ENCODE results near the gene UCP2.
"Not testable (repeated sequence)": the region's sequence is repeated elsewhere in the genome, so short reads cannot be mapped to it uniquely, and the experiment has no call there.

Gene UCP2

DNA sequence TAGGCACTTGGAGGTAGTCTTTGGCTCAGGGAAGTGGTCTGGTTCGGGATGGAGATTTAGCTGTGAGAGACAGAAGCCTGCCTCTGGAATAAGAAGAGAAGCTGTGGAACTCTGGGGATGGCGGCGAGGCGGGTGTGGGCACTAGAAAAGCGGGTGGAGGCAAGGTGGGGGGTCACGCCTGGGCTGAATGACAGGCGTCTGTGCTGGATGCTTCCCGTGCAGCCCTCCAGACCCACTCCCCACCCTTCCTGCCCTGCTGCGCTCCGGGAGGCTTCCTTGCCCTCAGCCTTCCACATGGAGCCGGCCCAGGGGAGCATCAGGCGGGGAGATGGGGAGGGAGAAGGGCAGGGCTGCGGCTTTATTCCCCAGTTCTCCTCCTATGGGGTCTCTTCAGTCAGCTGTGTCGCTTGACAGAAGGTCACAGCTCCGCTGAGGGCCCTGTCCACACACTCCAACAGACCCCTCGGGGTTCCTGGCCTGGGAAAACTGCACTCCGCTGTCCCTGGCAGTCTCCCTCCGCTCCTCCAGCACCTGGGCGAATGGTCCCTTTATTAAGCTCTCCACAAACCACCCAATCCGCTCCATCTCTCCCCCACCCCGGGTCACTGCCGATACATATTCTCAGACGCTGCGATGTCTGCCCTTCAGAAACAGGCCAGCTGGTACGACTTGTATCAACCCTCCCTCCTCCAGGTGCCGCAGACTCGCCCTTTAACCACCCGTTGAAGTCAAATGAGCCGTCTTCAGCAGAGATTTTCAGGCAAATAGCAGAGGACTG is 25.6 kb downstream of the UCP2 start:
- H3K4me1 Mint-ChIP-seq (ENCODE audit: low read depth): peaks cover 6% of the 10 kb centered on the region
- H3K27me3 Mint-ChIP-seq: peaks cover 24% of the 10 kb centered on the region
- DNase-seq: peak; percentile 27
- no peaks in the 10 kb centered on the region for H3K9me3 Mint-ChIP-seq
- no peak overlapping the region for H3K27ac Mint-ChIP-seq
- H3K4me3 Mint-ChIP-seq: peak overlapping the region; percentile 50
- no peaks in the 10 kb centered on the region for H3K36me3 Mint-ChIP-seq (ENCODE audit: low read depth)

- no peak for DNase-seq
- H3K9me3 Mint-ChIP-seq: no peaks in the 10 kb centered on the region
- no peak overlapping the region for H3K27ac Mint-ChIP-seq
- peaks cover 9% of the 10 kb centered on the region for H3K27me3 Mint-ChIP-seq
- H3K4me1 Mint-ChIP-seq (ENCODE audit: low read depth): no peaks in the 10 kb centered on the region
- H3K4me3 Mint-ChIP-seq: no peak overlapping the region
- H3K36me3 Mint-ChIP-seq (ENCODE audit: low read depth): no peaks in the 10 kb centered on the region
These were observed 30.8 kb downstream of the UCP2 start for GRCh38 chr11:73951797-73952196.

- Mint-ChIP-seq H3K27me3 (peaks cover 4% of the 10 kb centered on the region), H3K36me3 (ENCODE audit: low read depth) (no peaks in the 10 kb centered on the region), H3K9me3 (no peaks in the 10 kb centered on the region), H3K27ac (no peak within 1 kb of the TSS), H3K4me3 (no peak within 1 kb of the TSS), H3K4me1 (ENCODE audit: low read depth) (no peaks in the 10 kb centered on the region)
- no peak for DNase-seq
These were observed 31.6 kb downstream of the UCP2 start, which contains the start of gene DNAJB13 for GRCh38 chr11:73950869-73951710. Gene DNAJB13, plus strand, starts transcription at chr11:73951026. Its CDS starts 44 bp downstream, at chr11:73951070.

- H3K4me1 Mint-ChIP-seq (ENCODE audit: low read depth): no peaks in the 10 kb centered on the region
- no peak overlapping the region for H3K27ac Mint-ChIP-seq
- H3K36me3 Mint-ChIP-seq (ENCODE audit: low read depth): no peaks in the 10 kb centered on the region
- H3K9me3 Mint-ChIP-seq: no peaks in the 10 kb centered on the region
- DNase-seq: no peak
- H3K27me3 Mint-ChIP-seq: no peaks in the 10 kb centered on the region
- H3K4me3 Mint-ChIP-seq: no peak overlapping the region
These were observed 32.7 kb downstream of the UCP2 start for GRCh38 chr11:73949912-73950311.

DNA sequence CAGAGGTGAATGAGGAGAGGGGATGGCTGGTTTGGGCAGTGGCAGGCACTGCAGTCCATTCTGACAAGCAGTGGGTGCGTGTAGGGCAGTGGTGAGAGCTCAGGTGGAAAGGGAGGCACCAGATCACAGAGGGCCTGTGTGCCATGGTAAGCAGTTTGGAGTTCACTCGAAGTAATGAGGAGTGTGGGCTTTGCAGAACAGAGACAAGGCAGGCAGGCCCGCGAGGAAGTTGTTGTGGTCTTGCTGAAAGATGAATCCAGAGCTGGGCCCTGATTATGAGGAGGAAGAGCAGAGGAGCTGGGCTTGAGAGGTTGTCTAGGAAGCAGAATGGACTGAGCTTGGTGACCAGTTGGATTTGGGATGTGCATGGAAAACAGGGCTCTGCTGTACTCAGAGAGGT is 33.4 kb downstream of the UCP2 start:
- Mint-ChIP-seq H3K36me3 (ENCODE audit: low read depth) (no peaks in the 10 kb centered on the region), H3K9me3 (no peaks in the 10 kb centered on the region), H3K4me3 (no peak overlapping the region), H3K27ac (no peak overlapping the region), H3K27me3 (no peaks in the 10 kb centered on the region), H3K4me1 (ENCODE audit: low read depth) (no peaks in the 10 kb centered on the region)
- no peak for DNase-seq

- Mint-ChIP-seq H3K27me3 (no peaks in the 10 kb centered on the region), H3K4me3 (no peak overlapping the region), H3K27ac (no peak overlapping the region), H3K36me3 (ENCODE audit: low read depth) (no peaks in the 10 kb centered on the region), H3K9me3 (no peaks in the 10 kb centered on the region), H3K4me1 (ENCODE audit: low read depth) (no peaks in the 10 kb centered on the region)
- DNase-seq: no peak
These were observed 35.7 kb downstream of the UCP2 start for GRCh38 chr11:73946798-73947458.

DNA sequence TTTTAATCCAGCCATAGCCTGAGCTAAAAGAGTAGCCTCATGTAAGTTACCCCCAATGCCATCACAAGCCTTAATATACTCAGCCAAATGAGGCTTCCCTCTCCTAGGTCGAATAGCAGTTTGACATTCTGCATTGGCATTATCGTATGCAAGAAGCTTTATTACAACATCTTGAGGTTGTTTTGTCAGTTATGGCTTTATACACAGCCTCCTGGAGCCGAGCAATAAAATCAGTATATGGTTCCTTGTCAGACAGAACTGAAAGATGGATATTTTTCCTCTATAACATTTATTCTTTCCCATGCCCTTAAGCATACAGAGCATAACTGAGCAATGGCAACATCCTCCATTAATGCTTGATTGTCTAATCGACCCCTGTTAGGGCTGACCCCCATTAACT is 37.2 kb downstream of the UCP2 start:
- Mint-ChIP-seq H3K36me3 (ENCODE audit: low read depth) (peaks cover 11% of the 10 kb centered on the region), H3K9me3 (no peaks in the 10 kb centered on the region), H3K4me3 (no peak overlapping the region), H3K4me1 (ENCODE audit: low read depth) (no peaks in the 10 kb centered on the region), H3K27ac (no peak overlapping the region), H3K27me3 (no peaks in the 10 kb centered on the region)
- DNase-seq: no peak

- H3K4me3 Mint-ChIP-seq: no peak overlapping the region
- no peak for DNase-seq
These were observed 37.7 kb downstream of the UCP2 start for GRCh38 chr11:73944901-73945300.

DNA sequence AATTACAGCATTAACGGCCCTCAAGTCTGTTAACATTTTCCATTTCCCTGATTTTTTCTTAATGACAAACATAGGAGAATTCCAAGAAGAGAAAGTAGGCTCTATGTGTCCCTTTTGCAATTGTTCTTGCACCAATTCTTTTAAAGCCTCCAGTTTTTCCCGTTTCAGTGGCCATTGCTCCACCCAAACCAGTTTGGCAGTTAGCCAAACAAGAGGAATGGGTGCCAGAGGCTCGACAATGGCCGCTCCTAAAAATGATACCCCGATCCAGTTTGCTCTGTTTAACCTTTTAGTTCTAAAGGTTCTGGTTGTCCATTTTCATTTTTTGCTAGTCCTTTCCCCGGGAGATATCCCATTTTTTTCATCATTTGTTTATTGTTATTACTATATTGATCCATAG is 38.6 kb downstream of the UCP2 start:
- DNase-seq: no peak
- Mint-ChIP-seq H3K9me3 (no peaks in the 10 kb centered on the region), H3K27me3 (no peaks in the 10 kb centered on the region), H3K4me3 (no peak overlapping the region), H3K36me3 (ENCODE audit: low read depth) (peaks cover 14% of the 10 kb centered on the region), H3K4me1 (ENCODE audit: low read depth) (no peaks in the 10 kb centered on the region), H3K27ac (no peak overlapping the region)

More at GRCh38 chr11:73944901-73945300, 37.7 kb downstream of the UCP2 start:
- Mint-ChIP-seq H3K27ac (no peak overlapping the region), H3K4me1 (ENCODE audit: low read depth) (no peaks in the 10 kb centered on the region), H3K27me3 (no peaks in the 10 kb centered on the region), H3K9me3 (no peaks in the 10 kb centered on the region), H3K36me3 (ENCODE audit: low read depth) (peaks cover 14% of the 10 kb centered on the region)

DNA sequence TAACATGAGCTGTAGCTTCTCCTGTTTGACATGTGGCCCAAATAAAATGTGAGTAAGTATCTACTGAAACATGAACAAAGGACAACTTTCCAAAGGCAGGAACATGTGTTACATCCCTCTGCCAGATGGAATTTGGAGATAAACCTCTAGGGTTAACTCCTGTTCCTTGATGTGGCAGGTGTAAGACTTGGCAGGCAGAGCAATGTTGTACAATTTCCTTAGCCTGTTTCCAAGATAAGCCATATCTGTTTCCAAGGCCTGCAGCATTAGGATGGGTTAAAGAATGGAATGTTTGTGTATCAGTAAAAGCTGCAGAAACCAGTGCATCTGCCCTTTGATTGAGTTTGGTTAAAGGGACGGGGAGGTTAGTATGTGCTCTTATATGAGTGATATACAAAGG is 40.6 kb downstream of the UCP2 start:
- no peaks in the 10 kb centered on the region for H3K4me1 Mint-ChIP-seq (ENCODE audit: low read depth)
- no peak overlapping the region for H3K27ac Mint-ChIP-seq
- H3K27me3 Mint-ChIP-seq: no peaks in the 10 kb centered on the region
- no peak overlapping the region for H3K4me3 Mint-ChIP-seq
- DNase-seq: no peak
- H3K9me3 Mint-ChIP-seq: no peaks in the 10 kb centered on the region
- H3K36me3 Mint-ChIP-seq (ENCODE audit: low read depth): peaks cover 17% of the 10 kb centered on the region

DNA sequence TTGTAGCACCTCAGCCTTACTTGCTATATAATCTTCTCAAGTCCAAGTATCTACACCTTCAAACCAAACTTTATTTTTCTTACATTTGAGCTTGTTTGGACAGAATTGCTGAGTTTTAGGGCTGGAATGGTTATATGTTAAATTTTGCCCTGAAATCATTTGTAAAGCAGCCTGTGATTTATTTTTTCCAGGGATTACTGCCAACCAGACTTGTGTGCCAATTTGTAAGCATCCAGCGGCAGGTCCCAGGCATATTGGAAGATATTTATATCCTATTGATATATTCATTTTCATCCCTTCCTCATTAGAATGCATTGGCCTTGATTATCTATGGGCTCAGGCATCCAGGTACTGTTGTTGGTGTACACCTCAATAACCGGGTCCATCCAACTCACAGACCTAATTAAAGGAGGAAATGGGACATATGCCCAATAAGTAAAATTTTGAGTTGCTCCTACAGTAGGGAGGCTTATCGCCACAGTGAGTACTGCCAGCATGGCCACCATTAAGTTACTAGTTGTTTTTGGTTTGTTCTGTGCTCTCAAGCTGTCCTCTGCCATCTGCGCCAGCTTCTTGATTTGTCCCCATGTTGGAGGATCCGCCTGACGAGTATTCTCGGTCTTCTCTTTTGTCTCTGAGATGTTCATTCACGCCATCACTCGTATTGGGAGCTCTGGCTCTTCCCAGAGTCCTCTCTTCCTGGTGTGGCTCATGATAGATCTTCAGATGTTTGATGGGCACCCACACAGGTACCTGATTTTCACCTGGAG is 41.7 kb downstream of the UCP2 start:
- DNase-seq: no peak
- H3K4me1 Mint-ChIP-seq (ENCODE audit: low read depth): no peaks in the 10 kb centered on the region
- H3K9me3 Mint-ChIP-seq: no peaks in the 10 kb centered on the region
- no peaks in the 10 kb centered on the region for H3K27me3 Mint-ChIP-seq
- H3K36me3 Mint-ChIP-seq (ENCODE audit: low read depth): peaks cover 20% of the 10 kb centered on the region
- no peak overlapping the region for H3K27ac Mint-ChIP-seq
- no peak overlapping the region for H3K4me3 Mint-ChIP-seq

GRCh38 chr11:73939096-73939495 is 43.5 kb downstream of the UCP2 start:
- H3K4me3 Mint-ChIP-seq: no peak overlapping the region
- no peak for DNase-seq
- no peak overlapping the region for H3K27ac Mint-ChIP-seq

GRCh38 chr11:73936047-73936446 is 46.6 kb downstream of the UCP2 start:
- H3K36me3 Mint-ChIP-seq (ENCODE audit: low read depth): peaks cover 45% of the 10 kb centered on the region
- H3K27ac Mint-ChIP-seq; H3K4me3 Mint-ChIP-seq; H3K4me1 Mint-ChIP-seq (ENCODE audit: low read depth); DNase-seq; H3K9me3 Mint-ChIP-seq; H3K27me3 Mint-ChIP-seq: not testable (repeated sequence)

More at GRCh38 chr11:73939096-73939495, 43.5 kb downstream of the UCP2 start:
- no peaks in the 10 kb centered on the region for H3K4me1 Mint-ChIP-seq (ENCODE audit: low read depth)
- H3K27me3 Mint-ChIP-seq: no peaks in the 10 kb centered on the region
- peaks cover 27% of the 10 kb centered on the region for H3K36me3 Mint-ChIP-seq (ENCODE audit: low read depth)
- no peaks in the 10 kb centered on the region for H3K9me3 Mint-ChIP-seq

DNA sequence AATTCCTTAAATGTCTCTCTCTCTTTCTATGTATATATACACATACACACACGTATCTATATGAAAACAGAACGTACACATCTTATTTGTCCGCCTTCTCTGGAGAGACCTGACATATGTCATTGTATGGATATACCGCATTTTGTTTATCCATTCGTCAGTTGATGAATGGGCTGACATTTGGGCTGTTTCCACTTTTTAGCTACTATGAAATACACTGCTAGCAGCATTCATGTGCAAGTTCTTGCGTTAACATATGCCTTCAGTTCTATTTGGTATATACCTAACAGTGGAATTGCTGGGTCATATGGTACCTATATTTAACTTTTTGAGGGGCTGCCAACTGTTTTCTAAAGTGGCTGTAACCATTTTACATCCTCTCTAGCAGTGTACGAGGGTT is 49.9 kb downstream of the UCP2 start:
- H3K27me3 Mint-ChIP-seq: no peaks in the 10 kb centered on the region
- no peak for DNase-seq
- no peaks in the 10 kb centered on the region for H3K4me1 Mint-ChIP-seq (ENCODE audit: low read depth)
- H3K9me3 Mint-ChIP-seq: no peaks in the 10 kb centered on the region
- no peak overlapping the region for H3K4me3 Mint-ChIP-seq
- peaks cover 68% of the 10 kb centered on the region for H3K36me3 Mint-ChIP-seq (ENCODE audit: low read depth)
- no peak overlapping the region for H3K27ac Mint-ChIP-seq
